Endothelial cell of umbilical vein (primary cell): ENCODE results near the gene LIPJ. TPM values are rescaled to one million over a fixed set of nuclear protein-coding genes. Genes with fewer than 3 reads are reported as not detected.

Experiments used
- BruUV-seq: library from RNA; stranded (reverse); fragments of 400-500 nt; replicated peaks from 2 replicates; lab custom pipeline; 2021; lab: Mats Ljungman, UMichigan
- CTCF ChIA-PET: fragments of 300-600, 350-600 bp; sonication (Branson Sonifier 250); formaldehyde crosslinking; loops from one replicate; lab custom pipeline; 2021; ENCODE audit warnings: antibody characterized with exemption, inconsistent platforms; lab: Charles Lee
- POLR2A ChIA-PET: fragments of 300-600, 350-600 bp; sonication (Branson Sonifier 250); formaldehyde crosslinking; loops from one replicate; lab custom pipeline; 2021; ENCODE audit warnings: antibody characterized with exemption, inconsistent platforms; lab: Charles Lee
- DNase-seq: peaks from one replicate; pipeline ENCODE4 v3.0.0-alpha.2; 2011; ENCODE audit warnings: low read depth, low spot score
- FAIRE-seq: peaks from 2 replicates; lab custom pipeline; 2011; peaks lifted over from hg19 to GRCh38; lab: Jason Lieb, UNC
- H2AFZ ChIP-seq: 2 replicates; pipeline ENCODE4 v1.6.0; 2012; ENCODE audit warnings: low read depth, low read length, control low read depth, inconsistent platforms
- H3K27ac ChIP-seq: 2 replicates; pipeline ENCODE4 v1.5.1; 2011; ENCODE audit warnings: low read depth, mild to moderate bottlenecking, control low read depth, low read length, moderate library complexity; ENCODE audit not compliant: insufficient read depth
- H3K27me3 ChIP-seq, 2 experiments: 2 replicates each; pipeline versions ENCODE4 v1.6.0 to v1.6.1; 2011; ENCODE audit warnings: low read length in 2 of 2, mixed read lengths in 1 of 2; ENCODE audit not compliant: control insufficient read depth in 2 of 2, insufficient read depth in 2 of 2
- H3K36me3 ChIP-seq, 2 experiments: 2 replicates in 1 of 2; 3 replicates in 1 of 2; pipeline ENCODE4 v1.5.1; 2011; ENCODE audit warnings: low read length in 2 of 2, mild to moderate bottlenecking in 1 of 2, moderate library complexity in 1 of 2; ENCODE audit not compliant: control insufficient read depth in 2 of 2, insufficient read depth in 2 of 2; ENCODE audit errors: extremely low read depth in 1 of 2
- H3K4me1 ChIP-seq: 3 replicates; pipeline ENCODE4 v1.5.1; 2011; ENCODE audit warnings: mild to moderate bottlenecking, low read length; ENCODE audit not compliant: control insufficient read depth, insufficient read depth; ENCODE audit errors: extremely low read depth
- H3K4me2 ChIP-seq: 2 replicates; pipeline ENCODE4 v1.6.1; 2011; ENCODE audit warnings: low read length, control low read depth, mixed read lengths; ENCODE audit not compliant: insufficient read depth
- H3K4me3 ChIP-seq, 3 experiments: fragments of 200-600 bp in 1 of 3; sonication (generic), shearing (Covaris generic) in 1 of 3; replicated peaks in 1 of 3; 2 replicates each; pipeline ENCODE4 v1.5.1; 2011 to 2016; ENCODE audit warnings: control low read depth in 3 of 3, low read length in 3 of 3, mild to moderate bottlenecking in 2 of 3, inconsistent platforms in 1 of 3, low read depth in 1 of 3, moderate library complexity in 1 of 3; ENCODE audit not compliant: insufficient read depth in 1 of 3
- H3K79me2 ChIP-seq: 2 replicates; pipeline ENCODE4 v1.6.0; 2012; ENCODE audit warnings: low read length, inconsistent platforms; ENCODE audit not compliant: control insufficient read depth, insufficient read depth
- H3K9ac ChIP-seq: replicated peaks from 2 replicates; pipeline ENCODE3; 2011; ENCODE audit warnings: low read length, control low read depth; ENCODE audit not compliant: insufficient read depth; ENCODE audit errors: extremely low read depth
- H3K9me1 ChIP-seq: replicated peaks from 3 replicates; pipeline ENCODE4 v1.6.0; 2011; ENCODE audit warnings: mild to moderate bottlenecking, low read length; ENCODE audit not compliant: control insufficient read depth, insufficient read depth; ENCODE audit errors: extremely low read depth
- H3K9me3 ChIP-seq: replicated peaks from 2 replicates; pipeline ENCODE4 v1.5.1; 2012; ENCODE audit warnings: low read length, inconsistent platforms; ENCODE audit not compliant: control insufficient read depth, insufficient read depth
- H4K20me1 ChIP-seq: replicated peaks from 2 replicates; pipeline ENCODE3; 2011; ENCODE audit warnings: mild to moderate bottlenecking, low read length; ENCODE audit not compliant: control insufficient read depth, insufficient read depth; ENCODE audit errors: extremely low read depth
- CTCF ChIP-seq, 2 donors: IDR thresholded peaks; 1 replicate in 1 of 2; 2 replicates in 1 of 2; pipeline ENCODE4 v1.5.1; 2011; ENCODE audit warnings: low read length in 2 of 2, mild to moderate bottlenecking in 2 of 2, moderate library complexity in 2 of 2, control low read depth in 1 of 2, inconsistent platforms in 1 of 2, low read depth in 1 of 2; ENCODE audit not compliant: insufficient read depth in 1 of 2; ENCODE audit errors: extremely low read depth in 1 of 2
- EZH2 ChIP-seq: IDR thresholded peaks from 2 replicates; pipeline ENCODE4 v1.6.1; 2012; ENCODE audit warnings: borderline replicate concordance, low read depth, mild to moderate bottlenecking, moderate library complexity, low read length, inconsistent platforms; ENCODE audit not compliant: severe bottlenecking
- FOS ChIP-seq: IDR thresholded peaks from 2 replicates; pipeline ENCODE4 v1.6.1; 2011; ENCODE audit warnings: mild to moderate bottlenecking, low read length, moderate library complexity, borderline replicate concordance; ENCODE audit not compliant: insufficient read depth
- GATA2 ChIP-seq: IDR thresholded peaks from 2 replicates; pipeline ENCODE4 v1.7.0; 2011; ENCODE audit warnings: low read depth, mild to moderate bottlenecking, moderate library complexity, mixed read lengths, low read length; ENCODE audit not compliant: insufficient read length, insufficient read depth
- JUN ChIP-seq: IDR thresholded peaks from 2 replicates; pipeline ENCODE4 v1.6.1; 2011; ENCODE audit warnings: borderline replicate concordance, low read depth; ENCODE audit not compliant: insufficient read length, insufficient read depth
- MAX ChIP-seq: IDR thresholded peaks from 2 replicates; pipeline ENCODE4 v1.6.1; 2011; ENCODE audit not compliant: insufficient read depth, insufficient read length
- MYC ChIP-seq: IDR thresholded peaks from one replicate; pipeline ENCODE4 v1.6.1; 2011; ENCODE audit warnings: mild to moderate bottlenecking, low read depth, low read length
- POLR2A ChIP-seq: IDR thresholded peaks from 2 replicates; pipeline ENCODE4 v1.6.1; 2012; ENCODE audit warnings: low read depth, mild to moderate bottlenecking, control low read depth, low read length
- POLR2AphosphoS5 ChIP-seq: IDR thresholded peaks from 2 replicates; pipeline ENCODE4 v1.6.1; 2012; ENCODE audit warnings: low read depth, mild to moderate bottlenecking, control low read depth, low read length, moderate library complexity; ENCODE audit not compliant: insufficient read depth
- dilution Hi-C: fragments of 300-500 bp; cut with MboI; formaldehyde crosslinking; loops from one replicate; pipeline ENCODE4 v1.15.0; 2019; ENCODE audit warnings: low sequenced_read_pairs; ENCODE audit not compliant: extremely low pct_ligation_motif_present
- intact Hi-C: fragments of 100-400 bp; cut with micrococcal nuclease; formaldehyde crosslinking; loops from one replicate; pipeline ENCODE4 v1.10.0; 2022
- polyA plus RNA-seq, 4 experiments: library from polyadenylated mRNA; depleted of rRNA in 3 of 4; stranded (reverse) in 3 of 4; unstranded in 1 of 4; fragments of >200 nt; gene quantifications; 2 replicates each; pipeline versions ENCODE4 v1.2.1 to v1.2.3, GENCODE V29; 2011 to 2012; ENCODE audit warnings: missing spikeins in 1 of 4
- total RNA-seq: library from RNA; stranded (reverse); gene quantifications from 2 replicates; pipeline ENCODE4 v1.2.3, GENCODE V29; 2021

LIPJ gene
- total and polyA plus RNA-seq, 2 donors (not counting 3 experiments of a cell fraction or from before 2014, with no cell fraction given), result 0.09 TPM; not detected in 1

- Histone ChIP-seq H4K20me1 (no peaks in the 10 kb centered on the region), H3K4me1 (no peaks in the 10 kb centered on the region), H2AFZ (no peak overlapping the region), H3K27ac (no peak overlapping the region), H3K79me2 (no peaks in the 10 kb centered on the region), H3K9me3 (no peaks in the 10 kb centered on the region), H3K4me3 (no peak overlapping the region), H3K4me2 (no peak overlapping the region), H3K27me3 (no peaks in the 10 kb centered on the region), H3K9me1 (no peaks in the 10 kb centered on the region), H3K36me3 (no peaks in the 10 kb centered on the region), H3K9ac (no peak overlapping the region)
- no peak for DNase-seq
- CTCF ChIA-PET, result no interaction called here
- no TSS peak for BruUV-seq
- no peak for FAIRE-seq
- dilution Hi-C loops, result no loop called here
- POLR2A ChIA-PET, result no interaction called here
- TF ChIP-seq JUN, result no peak
- TF ChIP-seq GATA2, result no peak
- no peak for TF ChIP-seq MAX
- no peak for TF ChIP-seq CTCF (IDR thresholded peaks at IDR 0.05; ENCODE audit: extremely low read depth in 1 of 2, insufficient read depth in 1 of 2, low read depth in 1 of 2, low read length in 2 of 2)
- TF ChIP-seq FOS, result no peak
- no peak for TF ChIP-seq EZH2
- TF ChIP-seq POLR2A, result no peak
- TF ChIP-seq MYC, result no peak
- no peak for TF ChIP-seq POLR2AphosphoS5
- intact Hi-C loops, result no loop called here
Observed at GRCh38 chr10:88594482-88594881, 7.9 kb downstream of the LIPJ start.
